NT2/D1 (cell line): Measurements from ENCODE around the gene ATXN10.

Experiments used
- DNase-seq: peaks from one replicate; pipeline ENCODE4 v3.0.0-alpha.2; 2011; ENCODE audit warnings: low read depth, low spot score
- H3K27me3 ChIP-seq: 2 replicates; pipeline ENCODE4 v1.6.0; 2011; ENCODE audit warnings: mild to moderate bottlenecking; ENCODE audit not compliant: insufficient read length, insufficient read depth
- H3K36me3 ChIP-seq: 2 replicates; pipeline ENCODE4 v1.6.1; 2011; ENCODE audit warnings: mild to moderate bottlenecking, low read length, mixed read lengths; ENCODE audit not compliant: insufficient read depth, insufficient read length
- H3K4me1 ChIP-seq: 2 replicates; pipeline ENCODE4 v1.5.1; 2011; ENCODE audit not compliant: insufficient read depth, insufficient read length
- H3K4me3 ChIP-seq: 2 replicates; pipeline ENCODE4 v1.5.1; 2011; ENCODE audit warnings: low read depth; ENCODE audit not compliant: insufficient read length
- H3K9ac ChIP-seq: 2 replicates; pipeline ENCODE4 v1.6.0; 2011; ENCODE audit warnings: low read depth; ENCODE audit not compliant: insufficient read length
- H3K9me3 ChIP-seq: 2 replicates; pipeline ENCODE4 v1.5.1; 2011; ENCODE audit warnings: mild to moderate bottlenecking, low read length; ENCODE audit not compliant: insufficient read depth
- SUZ12 ChIP-seq: IDR thresholded peaks from 2 replicates; pipeline ENCODE4 v1.6.1; 2011; ENCODE audit not compliant: insufficient read length, insufficient read depth; ENCODE audit errors: extremely low read depth
- YY1 ChIP-seq: IDR thresholded peaks from 2 replicates; pipeline ENCODE4 v1.6.1; 2011; ENCODE audit not compliant: insufficient read length, insufficient read depth
- ZNF274 ChIP-seq: IDR thresholded peaks from 2 replicates; pipeline ENCODE4 v1.6.1; 2011; ENCODE audit warnings: mild to moderate bottlenecking, low read depth, low read length

The ATXN10 gene

GRCh38 chr22:45866126-45866645 lies 194.6 kb downstream of the ATXN10 start:
- no peak for DNase-seq
- H3K4me3 ChIP-seq: no peak overlapping the region
- peaks cover 5% of the 10 kb centered on the region for H3K4me1 ChIP-seq
- H3K9me3 ChIP-seq: no peaks in the 10 kb centered on the region
- H3K27me3 ChIP-seq: peaks cover 59% of the 10 kb centered on the region
- no peaks in the 10 kb centered on the region for H3K36me3 ChIP-seq
- no peak overlapping the region for H3K9ac ChIP-seq
- TF ChIP-seq YY1 (no peak), SUZ12 (no peak), ZNF274 (no peak)

GRCh38 chr22:45866646-45867117 lies 195.0 kb downstream of the ATXN10 start:
- H3K4me3 ChIP-seq: no peak overlapping the region
- no peaks in the 10 kb centered on the region for H3K9me3 ChIP-seq
- peaks cover 5% of the 10 kb centered on the region for H3K4me1 ChIP-seq
- no peak for DNase-seq
- TF ChIP-seq YY1 (no peak), SUZ12 (peak; percentile 15)
- peak overlapping the region; percentile 56 for H3K9ac ChIP-seq
- H3K36me3 ChIP-seq: no peaks in the 10 kb centered on the region
- H3K27me3 ChIP-seq: peaks cover 59% of the 10 kb centered on the region

GRCh38 chr22:45867118-45867905 lies 195.7 kb downstream of the ATXN10 start:
- Histone ChIP-seq H3K27me3 (peaks cover 59% of the 10 kb centered on the region), H3K9ac (peak overlapping the region; percentile 56), H3K4me3 (peak overlapping the region; percentile 39), H3K36me3 (no peaks in the 10 kb centered on the region), H3K4me1 (peaks cover 5% of the 10 kb centered on the region), H3K9me3 (no peaks in the 10 kb centered on the region)
- no peak for DNase-seq
- no peak for TF ChIP-seq SUZ12
- no peak for TF ChIP-seq YY1
- no peak for TF ChIP-seq ZNF274

- no peak for DNase-seq
- TF ChIP-seq SUZ12: no peak
- no peak for TF ChIP-seq YY1
- no peak for TF ChIP-seq ZNF274
- Histone ChIP-seq H3K36me3 (no peaks in the 10 kb centered on the region), H3K9me3 (0 out of 2 replicates have a peak, but pooled peaks cover 3% of the 10 kb centered on the region), H3K9ac (peak overlapping the region; percentile 56), H3K4me3 (peak overlapping the region; percentile 39), H3K4me1 (peaks cover 5% of the 10 kb centered on the region), H3K27me3 (peaks cover 59% of the 10 kb centered on the region)
These were observed 196.4 kb downstream of the ATXN10 start for GRCh38 chr22:45867906-45868555.

- TF ChIP-seq YY1 (no peak), SUZ12 (no peak), ZNF274 (no peak)
- Histone ChIP-seq H3K9ac (no peak overlapping the region), H3K9me3 (0 out of 2 replicates have a peak, but pooled peaks cover 3% of the 10 kb centered on the region), H3K4me1 (peaks cover 5% of the 10 kb centered on the region), H3K27me3 (peaks cover 59% of the 10 kb centered on the region), H3K36me3 (no peaks in the 10 kb centered on the region), H3K4me3 (no peak overlapping the region)
- DNase-seq: no peak
These were observed 197.1 kb downstream of the ATXN10 start for GRCh38 chr22:45868571-45869339.

GRCh38 chr22:45869340-45869847 lies 197.8 kb downstream of the ATXN10 start:
- TF ChIP-seq SUZ12 (no peak), YY1 (no peak), ZNF274 (no peak)
- H3K9me3 ChIP-seq: 0 out of 2 replicates have a peak, but pooled peaks cover 3% of the 10 kb centered on the region
- peaks cover 59% of the 10 kb centered on the region for H3K27me3 ChIP-seq

More at GRCh38 chr22:45869340-45869847, 197.8 kb downstream of the ATXN10 start:
- Histone ChIP-seq H3K4me1 (peaks cover 5% of the 10 kb centered on the region), H3K36me3 (no peaks in the 10 kb centered on the region), H3K4me3 (no peak overlapping the region), H3K9ac (no peak overlapping the region)
- no peak for DNase-seq
